ENCODE measurements around the gene ZNF217. TPM values are rescaled to one million over a fixed set of nuclear protein-coding genes. Genes with fewer than 3 reads are reported as not detected.
A peak's percentile ranks its signal among the peaks of the same experiment; 100 is the strongest.
"Not testable (repeated sequence)": the region's sequence is repeated elsewhere in the genome, so short reads cannot be mapped to it uniquely, and the experiment has no call there.

The ZNF217 gene
- total and polyA plus RNA-seq, 2 donors: 21.4 to 30.2 TPM

DNA sequence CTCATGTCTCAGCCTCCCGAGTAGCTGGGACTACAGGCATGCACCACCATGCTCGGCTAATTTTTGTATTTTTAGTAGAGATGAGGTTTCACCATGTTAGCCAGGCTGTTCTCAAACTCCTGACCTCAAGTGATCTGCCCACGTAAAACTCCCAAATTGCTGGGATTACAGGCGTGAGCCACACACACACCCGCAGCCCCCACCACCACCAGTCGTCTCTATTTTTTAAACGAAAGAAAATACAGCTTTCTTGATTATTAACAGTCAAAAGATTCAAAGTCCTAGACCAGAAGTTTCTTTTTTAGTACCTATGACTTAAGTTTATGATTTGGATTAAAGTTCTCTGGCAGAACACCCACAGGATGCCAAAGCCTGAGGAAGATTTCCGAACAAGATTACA, 18.6 kb upstream of the ZNF217 start:
- 76% methylated on average over 8 of the region's 8 CpGs for WGBS

DNA sequence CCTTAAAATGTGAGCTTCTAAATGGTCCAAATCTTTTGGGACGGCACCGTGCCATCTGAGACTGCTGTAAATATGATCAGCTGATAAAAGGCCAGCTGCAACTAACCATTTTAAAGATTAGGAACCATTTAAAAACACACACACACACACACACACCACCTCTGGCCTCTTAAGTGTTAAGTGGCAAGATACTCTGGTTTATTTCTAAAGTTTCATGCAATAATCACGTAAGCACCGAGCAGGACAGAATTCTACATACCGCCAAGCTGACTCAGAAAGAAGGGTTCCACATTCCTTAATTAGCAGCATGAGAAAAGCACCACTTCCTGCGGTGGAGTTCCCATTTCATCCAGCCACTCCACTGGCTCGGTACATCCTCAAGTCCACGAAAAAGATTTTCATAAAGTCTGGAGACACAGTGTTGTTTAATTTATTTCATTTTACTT, 17.8 kb upstream of the ZNF217 start:
- peak overlapping the region; percentile 73 for H3K27ac ChIP-seq (ENCODE audit: low read depth)
- H3K4me1 ChIP-seq (ENCODE audit: insufficient read depth): no peaks in the 10 kb centered on the region
- no peak for DNase-seq (ENCODE audit: extremely low spot score)
- no peak overlapping the region for H3K4me3 ChIP-seq (ENCODE audit: low read depth, low read length)
- no peaks in the 10 kb centered on the region for H3K36me3 ChIP-seq (ENCODE audit: insufficient read depth)
- WGBS: 16% methylated on average over 8 of the region's 8 CpGs

More for the DNA sequence above, 18.6 kb upstream of the ZNF217 start:
- not testable (repeated sequence) for H3K36me3 ChIP-seq (ENCODE audit: insufficient read depth); DNase-seq (ENCODE audit: extremely low spot score); H3K27ac ChIP-seq (ENCODE audit: low read depth); H3K4me1 ChIP-seq (ENCODE audit: insufficient read depth); H3K4me3 ChIP-seq (ENCODE audit: low read depth, low read length)

DNA sequence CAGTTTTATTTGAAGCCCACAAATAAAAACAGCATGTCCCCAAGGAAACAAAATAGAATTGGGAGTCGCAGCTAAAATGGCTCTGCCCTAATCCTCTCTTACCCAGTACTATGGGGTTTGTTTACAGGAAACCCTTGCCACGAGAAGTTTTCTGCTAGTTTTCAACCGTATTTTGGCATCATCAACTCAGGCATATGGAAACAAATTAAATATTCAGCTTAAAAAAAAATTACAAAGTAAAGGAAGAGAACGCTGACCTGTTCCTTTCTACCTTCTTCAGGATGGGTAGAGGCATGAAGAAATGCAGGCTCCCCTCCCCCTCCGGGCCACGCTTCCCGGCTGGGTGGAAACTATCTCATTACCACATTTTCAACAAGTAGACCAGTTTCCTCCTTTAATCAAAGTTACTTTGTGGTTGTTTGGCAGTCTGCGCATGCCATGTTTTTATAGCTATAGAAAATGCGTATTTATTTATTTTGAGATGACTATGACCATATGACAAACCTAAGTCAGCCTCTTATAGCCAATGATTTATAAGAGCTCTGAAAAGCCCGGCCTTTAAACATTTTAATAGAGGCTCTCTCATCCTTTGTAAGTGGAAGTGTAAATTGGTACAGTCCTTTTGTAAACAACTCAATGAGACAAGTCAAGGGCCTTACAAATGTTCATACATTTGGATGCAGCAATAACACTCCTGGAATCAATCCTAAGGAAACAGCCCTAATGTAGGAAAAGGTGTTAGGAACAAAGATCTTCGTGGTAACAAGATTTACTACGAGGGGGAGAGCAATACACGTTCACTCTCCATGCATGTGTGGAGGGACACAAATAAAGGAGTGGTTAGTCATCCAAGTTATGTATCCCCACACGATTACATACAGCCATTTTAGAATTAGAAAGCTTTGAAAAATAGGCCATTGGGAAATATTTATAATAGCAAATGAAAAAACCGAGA, 16.1 kb upstream of the ZNF217 start:
- H3K4me3 ChIP-seq (ENCODE audit: low read depth, low read length): no peak overlapping the region
- DNase-seq (ENCODE audit: extremely low spot score): no peak
- no peaks in the 10 kb centered on the region for H3K4me1 ChIP-seq (ENCODE audit: insufficient read depth)
- H3K27ac ChIP-seq (ENCODE audit: low read depth): peak overlapping the region; percentile 67
- H3K36me3 ChIP-seq (ENCODE audit: insufficient read depth): no peaks in the 10 kb centered on the region
- WGBS: 32% methylated on average over 15 of the region's 15 CpGs

DNA sequence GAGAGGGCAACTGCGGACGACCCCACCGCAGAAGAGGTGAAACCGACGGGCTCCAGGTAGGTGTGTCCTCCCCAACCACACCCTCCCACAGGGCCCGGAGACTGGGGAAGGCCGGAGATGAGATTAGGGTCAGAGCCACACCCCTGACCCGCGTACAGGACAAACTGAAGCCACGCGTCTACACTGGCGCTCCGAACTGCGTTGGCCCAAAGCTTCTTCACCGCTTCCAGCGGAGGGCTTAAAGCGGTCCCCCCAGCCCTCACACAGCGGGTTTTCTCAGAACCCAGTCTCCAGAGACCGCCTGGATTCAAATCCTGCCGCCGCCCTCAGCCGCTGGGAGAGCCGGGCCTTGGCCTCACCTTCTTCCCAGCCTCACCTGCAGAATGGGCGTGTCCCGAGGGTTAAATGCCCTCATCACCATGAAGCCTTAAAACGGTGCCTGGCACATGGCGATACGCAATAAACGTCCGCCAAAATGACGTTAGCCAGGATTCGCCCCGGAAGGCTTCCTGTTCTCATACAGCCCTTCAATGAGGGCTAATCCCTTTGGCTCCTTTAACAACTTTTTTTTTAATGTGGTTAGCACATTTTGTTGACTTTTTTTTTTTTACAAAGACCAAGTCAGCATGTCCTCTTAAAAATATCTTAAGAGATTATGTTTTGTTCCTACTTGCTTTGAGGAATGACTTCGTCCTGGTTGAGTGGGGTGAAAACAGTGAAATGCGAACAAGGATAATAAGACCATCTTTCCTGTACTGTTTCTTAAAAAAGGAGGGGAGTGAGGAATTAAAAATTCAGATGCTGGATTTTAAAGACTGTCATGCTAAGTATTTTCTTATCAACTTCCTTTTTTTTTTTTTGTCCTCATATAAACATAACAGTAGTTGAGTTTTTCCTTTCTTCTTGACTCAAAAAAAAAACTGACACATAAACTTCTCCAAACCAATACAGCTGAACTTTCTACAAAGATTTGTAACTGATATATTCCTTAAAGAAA, 15.1 kb upstream of the ZNF217 start:
- no peaks in the 10 kb centered on the region for H3K36me3 ChIP-seq (ENCODE audit: insufficient read depth)
- no peak for DNase-seq (ENCODE audit: extremely low spot score)
- H3K4me1 ChIP-seq (ENCODE audit: insufficient read depth): no peaks in the 10 kb centered on the region
- H3K4me3 ChIP-seq (ENCODE audit: low read depth, low read length): no peak overlapping the region
- WGBS: 69% methylated on average over 35 of the region's 35 CpGs
- H3K27ac ChIP-seq (ENCODE audit: low read depth): peak overlapping the region; percentile 67

DNA sequence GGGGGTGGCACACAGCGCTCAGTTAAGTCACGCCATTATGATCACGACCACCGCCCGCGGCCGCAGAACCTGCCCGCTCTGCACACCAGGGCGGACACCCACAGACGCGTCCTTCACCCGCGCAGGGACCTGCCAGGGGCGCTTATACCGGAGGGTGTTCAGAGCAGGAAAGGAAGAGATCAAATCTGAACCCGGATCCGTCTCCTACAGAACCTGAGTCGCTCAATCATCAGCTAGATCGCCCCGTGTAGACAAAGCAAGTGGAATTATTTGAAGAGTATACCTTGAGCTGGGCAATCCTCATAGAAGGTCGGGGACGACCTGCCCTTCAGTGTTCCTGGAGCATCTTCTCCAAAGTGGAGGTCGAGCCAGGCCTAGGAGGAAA, 14.4 kb upstream of the ZNF217 start:
- DNase-seq (ENCODE audit: extremely low spot score): no peak
- no peak overlapping the region for H3K4me3 ChIP-seq (ENCODE audit: low read depth, low read length)
- no peak overlapping the region for H3K27ac ChIP-seq (ENCODE audit: low read depth)
- H3K36me3 ChIP-seq (ENCODE audit: insufficient read depth): no peaks in the 10 kb centered on the region
- no peaks in the 10 kb centered on the region for H3K4me1 ChIP-seq (ENCODE audit: insufficient read depth)
- WGBS: 95% methylated on average over 23 of the region's 23 CpGs

DNA sequence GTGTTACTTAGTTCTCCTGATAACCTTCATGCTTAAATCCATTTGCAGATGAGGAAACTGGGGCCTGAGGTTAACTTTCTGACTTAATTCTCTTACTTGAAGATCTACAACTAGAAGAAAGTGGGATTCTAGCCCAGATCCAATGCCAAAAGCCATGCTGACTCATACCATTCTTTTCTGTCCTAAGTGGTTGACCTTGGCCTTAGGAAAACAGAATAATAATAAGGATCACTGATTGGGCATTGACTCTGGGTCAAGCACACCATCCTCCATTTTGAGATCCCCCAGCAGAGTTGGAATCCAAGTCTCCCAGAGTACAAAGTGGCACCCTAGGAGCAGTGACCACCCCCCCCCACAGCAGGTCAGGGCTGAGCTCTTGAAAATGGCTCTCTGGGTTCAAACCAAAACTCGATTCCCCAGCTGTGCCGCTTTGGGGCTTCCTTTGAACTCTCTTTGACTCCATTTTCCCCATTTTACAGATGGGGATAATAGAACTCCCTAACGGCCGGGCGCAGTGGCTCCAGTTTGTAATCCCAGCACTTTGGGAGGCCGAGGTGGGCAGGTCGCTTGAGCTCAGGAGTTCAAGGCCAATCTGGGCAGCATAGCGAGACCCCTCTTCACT, 12.8 kb upstream of the ZNF217 start:
- Histone ChIP-seq H3K36me3 (ENCODE audit: insufficient read depth) (no peaks in the 10 kb centered on the region), H3K4me1 (ENCODE audit: insufficient read depth) (no peaks in the 10 kb centered on the region), H3K27ac (ENCODE audit: low read depth) (no peak overlapping the region), H3K4me3 (ENCODE audit: low read depth, low read length) (no peak overlapping the region)
- DNase-seq (ENCODE audit: extremely low spot score): no peak
- WGBS: 97% methylated on average over 8 of the region's 8 CpGs

DNA sequence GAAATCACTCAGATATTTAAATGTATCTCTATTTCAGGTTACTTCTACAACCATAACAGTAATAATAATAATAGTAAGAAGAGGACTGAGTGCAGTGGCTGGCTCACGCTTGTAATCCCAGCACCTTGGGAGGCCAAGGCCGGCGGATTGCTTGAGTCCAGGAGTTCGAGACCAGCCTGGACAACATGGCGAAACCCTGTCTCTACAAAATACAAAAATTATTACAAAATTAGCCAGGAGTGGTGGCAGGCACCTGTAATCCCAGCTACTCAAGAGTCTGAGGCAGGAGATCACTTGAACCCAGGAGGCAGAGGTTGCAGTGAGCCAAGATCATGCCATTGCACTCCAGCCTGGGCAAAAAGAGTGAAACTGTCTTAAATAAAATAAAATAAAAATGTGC, 11.8 kb upstream of the ZNF217 start:
- 98% methylated on average over 5 of the region's 5 CpGs for WGBS
- not testable (repeated sequence) for DNase-seq (ENCODE audit: extremely low spot score)

DNA sequence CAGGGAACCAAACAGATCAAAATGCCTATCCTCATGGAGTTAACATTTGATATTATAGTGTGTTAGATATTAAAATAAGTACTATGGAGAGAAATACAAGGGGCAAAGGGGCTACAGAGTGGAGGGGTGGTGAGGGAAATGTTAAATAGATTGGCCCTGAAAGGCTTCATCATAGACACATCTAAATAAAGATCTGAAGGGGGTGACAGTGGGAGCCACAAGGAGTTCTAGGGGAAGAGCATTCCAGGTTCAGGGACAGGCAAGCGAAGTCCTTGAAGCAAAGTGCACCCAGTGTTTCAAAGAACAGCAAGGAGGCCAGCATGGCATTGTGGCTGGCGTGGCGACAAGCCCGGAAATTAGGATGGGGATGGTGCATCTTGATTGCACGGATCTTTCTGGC, 11.2 kb upstream of the ZNF217 start:
- not testable (repeated sequence) for H3K36me3 ChIP-seq (ENCODE audit: insufficient read depth); H3K4me1 ChIP-seq (ENCODE audit: insufficient read depth); H3K4me3 ChIP-seq (ENCODE audit: low read depth, low read length); H3K27ac ChIP-seq (ENCODE audit: low read depth); DNase-seq (ENCODE audit: extremely low spot score)
- WGBS: 100% methylated on average over 4 of the region's 5 CpGs

More for the DNA sequence above, 11.8 kb upstream of the ZNF217 start:
- not testable (repeated sequence) for H3K4me3 ChIP-seq (ENCODE audit: low read depth, low read length); H3K36me3 ChIP-seq (ENCODE audit: insufficient read depth); H3K27ac ChIP-seq (ENCODE audit: low read depth); H3K4me1 ChIP-seq (ENCODE audit: insufficient read depth)

DNA sequence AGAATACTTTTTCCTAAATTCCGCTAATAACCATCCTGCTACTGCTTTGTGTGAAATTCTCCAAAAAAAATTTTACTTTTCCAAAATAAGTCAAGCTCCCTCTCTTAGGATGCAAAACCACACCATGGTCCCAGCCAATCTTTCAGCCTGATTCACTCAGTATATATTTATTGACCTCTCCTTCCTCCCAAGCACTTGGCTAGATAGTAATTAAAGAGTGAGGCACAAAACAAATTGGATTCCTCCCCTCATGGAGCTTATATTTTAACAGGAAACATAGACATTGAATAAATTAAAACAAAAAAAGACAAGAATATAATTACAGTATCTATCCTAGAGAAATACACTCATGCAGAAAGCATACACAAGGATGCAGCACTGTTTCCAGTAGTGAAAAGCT, 9.0 kb upstream of the ZNF217 start:
- no peak for DNase-seq (ENCODE audit: extremely low spot score)
- Histone ChIP-seq H3K27ac (ENCODE audit: low read depth) (no peak overlapping the region), H3K36me3 (ENCODE audit: insufficient read depth) (no peaks in the 10 kb centered on the region), H3K4me3 (ENCODE audit: low read depth, low read length) (no peak overlapping the region), H3K4me1 (ENCODE audit: insufficient read depth) (no peaks in the 10 kb centered on the region)
- 99% methylated on average over 1 of the region's 1 CpG for WGBS

DNA sequence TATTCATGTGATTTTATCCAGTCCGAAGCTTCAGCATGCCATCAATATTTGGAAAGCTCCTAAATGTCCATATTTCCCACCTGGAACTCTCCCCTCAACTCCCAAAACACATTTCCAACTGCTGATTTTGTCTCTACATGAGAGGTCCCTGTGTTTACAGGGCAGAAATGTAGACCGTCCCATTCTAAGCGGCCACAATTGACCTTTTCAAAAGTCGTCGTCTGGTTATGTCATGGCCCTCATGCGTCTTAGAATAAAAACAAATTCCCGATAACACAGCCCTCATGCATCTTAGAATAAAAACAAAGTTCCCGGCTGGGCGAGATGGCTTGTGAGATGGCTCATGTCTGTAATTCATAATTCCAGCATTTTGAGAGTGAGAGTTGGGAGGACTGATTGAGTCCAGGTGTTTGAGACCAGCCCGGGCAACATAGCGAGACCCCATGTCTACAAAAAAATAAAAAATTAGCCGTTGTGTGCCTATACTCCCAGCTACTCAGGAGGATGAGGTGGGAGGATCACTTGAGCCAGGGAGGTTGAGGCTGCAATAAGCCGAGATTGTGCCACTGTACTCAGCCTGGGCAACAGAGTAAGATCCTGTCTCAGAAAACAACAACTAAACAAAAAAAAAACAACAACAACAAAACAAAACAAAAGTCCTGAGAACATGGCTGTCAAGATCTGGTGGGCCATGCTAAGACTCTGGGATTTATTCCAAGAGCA, 6.4 kb upstream of the ZNF217 start:
- no peak for DNase-seq (ENCODE audit: extremely low spot score)
- no peak overlapping the region for H3K27ac ChIP-seq (ENCODE audit: low read depth)
- WGBS: 87% methylated on average over 13 of the region's 13 CpGs

DNA sequence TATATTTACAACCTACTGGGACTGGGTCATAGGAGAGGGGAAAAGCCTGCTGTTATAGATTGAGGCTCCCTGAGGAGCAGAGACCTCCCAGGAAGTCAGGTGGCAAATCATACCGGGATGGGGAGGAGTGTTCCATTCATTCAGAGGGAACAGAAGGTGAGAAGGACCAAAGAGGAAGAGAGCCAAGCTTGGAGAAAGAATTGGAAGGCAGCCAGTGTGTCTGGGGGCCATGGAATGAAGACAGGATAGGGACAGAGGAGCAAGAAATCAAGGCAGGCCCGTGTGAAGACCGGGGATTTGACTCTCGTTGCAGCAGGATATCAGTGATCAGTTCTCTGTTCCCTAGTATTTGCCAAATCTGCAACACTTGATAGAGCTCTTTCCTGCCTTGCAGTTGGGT, 5.7 kb upstream of the ZNF217 start:
- Histone ChIP-seq H3K4me1 (ENCODE audit: insufficient read depth) (no peaks in the 10 kb centered on the region), H3K36me3 (ENCODE audit: insufficient read depth) (no peaks in the 10 kb centered on the region), H3K27ac (ENCODE audit: low read depth) (no peak overlapping the region), H3K4me3 (ENCODE audit: low read depth, low read length) (no peak overlapping the region)
- 43% methylated on average over 4 of the region's 4 CpGs for WGBS
- no peak for DNase-seq (ENCODE audit: extremely low spot score)

More for the DNA sequence above, 6.4 kb upstream of the ZNF217 start:
- H3K4me1 ChIP-seq (ENCODE audit: insufficient read depth): no peaks in the 10 kb centered on the region
- H3K4me3 ChIP-seq (ENCODE audit: low read depth, low read length): no peak overlapping the region
- H3K36me3 ChIP-seq (ENCODE audit: insufficient read depth): no peaks in the 10 kb centered on the region

DNA sequence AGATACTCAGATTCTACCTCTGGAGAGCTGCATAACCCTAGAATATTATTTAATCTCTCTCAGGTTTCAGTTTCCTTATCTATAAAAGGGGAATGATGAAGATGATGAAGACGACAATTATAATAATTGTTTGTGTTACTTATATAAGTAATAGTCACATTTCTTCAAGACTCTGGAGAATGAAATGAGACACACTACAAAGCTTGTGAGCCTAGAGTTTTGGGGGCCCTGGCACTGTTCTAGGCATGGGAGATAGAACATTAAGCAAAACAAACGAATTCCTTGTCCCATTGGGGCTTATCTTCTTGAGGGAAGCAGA, 5.4 kb upstream of the ZNF217 start:
- DNase-seq (ENCODE audit: extremely low spot score): no peak
- WGBS: 52% methylated on average over 2 of the region's 2 CpGs
- H3K4me3 ChIP-seq (ENCODE audit: low read depth, low read length): no peak overlapping the region

More for the DNA sequence above, 5.4 kb upstream of the ZNF217 start:
- no peaks in the 10 kb centered on the region for H3K36me3 ChIP-seq (ENCODE audit: insufficient read depth)
- no peaks in the 10 kb centered on the region for H3K4me1 ChIP-seq (ENCODE audit: insufficient read depth)
- H3K27ac ChIP-seq (ENCODE audit: low read depth): no peak overlapping the region

Data from urinary bladder (tissue), 4 donors.